ENCODE data around the gene CD200. TPM values are rescaled to one million over a fixed set of nuclear protein-coding genes. Genes with fewer than 3 reads are reported as not detected.

The CD200 gene
- total RNA-seq, 4 donors from 2014 or later = 2.5 to 15.6 (median 4.8) TPM

- Histone ChIP-seq H3K27ac (no peak overlapping the region), H3K4me3 (no peak overlapping the region), H3K36me3 (no peaks in the 10 kb centered on the region), H3K4me1 (peaks cover 0 to 27% (median 0%) of the 10 kb centered on the region in 3 donors), H3K27me3 (no peaks in the 10 kb centered on the region), H3K9me3 (no peaks in the 10 kb centered on the region)
- WGBS, 2 donors (ENCODE audit: low coverage in 1 of 2) = 80 to 82% methylated on average over 5 to 6 of the region's 9 CpGs
- TF ChIP-seq POLR2A (IDR thresholded peaks at IDR 0.05) = no peak
- TF ChIP-seq EP300 (IDR thresholded peaks at IDR 0.05) = no peak
- no peak for TF ChIP-seq CTCF (IDR thresholded peaks at IDR 0.05)
- no peak for ATAC-seq
These were observed 26.1 kb upstream of the CD200 start for GRCh38 chr3:112306825-112307224.

GRCh38 chr3:112307557-112307956 lies 25.4 kb upstream of the CD200 start:
- ATAC-seq = no peak
- no peaks in the 10 kb centered on the region for H3K36me3 ChIP-seq
- H3K9me3 ChIP-seq = no peaks in the 10 kb centered on the region
- H3K27ac ChIP-seq = no peak overlapping the region
- H3K4me1 ChIP-seq = peaks cover 0 to 26% (median 0%) of the 10 kb centered on the region in 3 donors
- 90 to 93% methylated on average over 2 to 4 of the region's 4 CpGs for WGBS, 2 donors (ENCODE audit: low coverage in 1 of 2)
- TF ChIP-seq CTCF (IDR thresholded peaks at IDR 0.05) (no peak), POLR2AphosphoS5 (IDR thresholded peaks at IDR 0.05) (no peak), EP300 (IDR thresholded peaks at IDR 0.05) (no peak), POLR2A (IDR thresholded peaks at IDR 0.05) (no peak)
- no peaks in the 10 kb centered on the region for H3K27me3 ChIP-seq
- H3K4me3 ChIP-seq = no peak overlapping the region

GRCh38 chr3:112308151-112308911 lies 24.6 kb upstream of the CD200 start:
- Histone ChIP-seq H3K4me1 (peaks cover 0 to 18% (median 0%) of the 10 kb centered on the region in 3 donors), H3K9me3 (no peaks in the 10 kb centered on the region), H3K27me3 (no peaks in the 10 kb centered on the region), H3K4me3 (no peak overlapping the region), H3K36me3 (no peaks in the 10 kb centered on the region), H3K27ac (no peak overlapping the region)
- TF ChIP-seq CTCF (IDR thresholded peaks at IDR 0.05) (no peak), POLR2AphosphoS5 (IDR thresholded peaks at IDR 0.05) (no peak), EP300 (IDR thresholded peaks at IDR 0.05) (no peak), POLR2A (IDR thresholded peaks at IDR 0.05) (no peak)
- WGBS, 2 donors (ENCODE audit: low coverage in 1 of 2) = 36 to 47% methylated on average over 7 of the region's 7 CpGs
- ATAC-seq = peak; percentile 41

GRCh38 chr3:112314649-112315048 lies 18.3 kb upstream of the CD200 start:
- 71 to 73% methylated on average over 1 to 2 of the region's 2 CpGs for WGBS, 2 donors (ENCODE audit: low coverage in 1 of 2)
- no peak for TF ChIP-seq POLR2A (IDR thresholded peaks at IDR 0.05)
- no peak overlapping the region for H3K4me3 ChIP-seq

GRCh38 chr3:112315791-112316190 lies 17.2 kb upstream of the CD200 start:
- H3K9me3 ChIP-seq = no peaks in the 10 kb centered on the region
- no peaks in the 10 kb centered on the region for H3K27me3 ChIP-seq
- 28 to 67% methylated on average over 1 of the region's 1 CpG for WGBS, 2 donors (ENCODE audit: low coverage in 1 of 2)
- H3K27ac ChIP-seq = no peak overlapping the region
- no peaks in the 10 kb centered on the region for H3K36me3 ChIP-seq
- peaks cover 0 to 9% (median 0%) of the 10 kb centered on the region in 3 donors for H3K4me1 ChIP-seq
- ATAC-seq = no peak
- TF ChIP-seq POLR2A (IDR thresholded peaks at IDR 0.05) (no peak), EP300 (IDR thresholded peaks at IDR 0.05) (no peak), POLR2AphosphoS5 (IDR thresholded peaks at IDR 0.05) (no peak), CTCF (IDR thresholded peaks at IDR 0.05) (no peak)
- H3K4me3 ChIP-seq = no peak overlapping the region

More at GRCh38 chr3:112314649-112315048, 18.3 kb upstream of the CD200 start:
- Histone ChIP-seq H3K9me3 (no peaks in the 10 kb centered on the region), H3K36me3 (no peaks in the 10 kb centered on the region), H3K27ac (no peak overlapping the region), H3K4me1 (peaks cover 0 to 7% (median 0%) of the 10 kb centered on the region in 3 donors), H3K27me3 (no peaks in the 10 kb centered on the region)
- ATAC-seq = no peak
